Ishikawa (cell line): ENCODE results near the gene NLE1.

ENCODE experiments used
- CEBPB ChIP-seq: IDR thresholded peaks from 2 replicates; pipeline ENCODE4 v1.6.1; 2012
- CREB1 ChIP-seq: IDR thresholded peaks from 2 replicates; pipeline ENCODE4 v1.6.1; 2012; ENCODE audit warnings: low read depth
- EGR1 ChIP-seq: IDR thresholded peaks from 2 replicates; pipeline ENCODE4 v1.6.1; 2012
- EP300 ChIP-seq: IDR thresholded peaks from 2 replicates; pipeline ENCODE4 v1.6.1; 2012; ENCODE audit warnings: borderline replicate concordance
- FOXM1 ChIP-seq: IDR thresholded peaks from 2 replicates; pipeline ENCODE4 v1.6.1; 2012; ENCODE audit warnings: low read depth, borderline replicate concordance
- NFIC ChIP-seq: IDR thresholded peaks from 2 replicates; pipeline ENCODE4 v1.6.1; 2012
- RAD21 ChIP-seq: IDR thresholded peaks from 2 replicates; pipeline ENCODE4 v1.6.1; 2012; ENCODE audit warnings: low read depth
- TAF1 ChIP-seq: IDR thresholded peaks from 2 replicates; pipeline ENCODE4 v1.6.1; 2012; ENCODE audit warnings: low read depth, mild to moderate bottlenecking
- TCF12 ChIP-seq: IDR thresholded peaks from 2 replicates; pipeline ENCODE4 v1.6.1; 2012; ENCODE audit warnings: low read depth
- TEAD4 ChIP-seq: IDR thresholded peaks from 2 replicates; pipeline ENCODE4 v1.6.1; 2012
- YY1 ChIP-seq: IDR thresholded peaks from 2 replicates; pipeline ENCODE4 v1.6.1; 2012; ENCODE audit warnings: low read depth
- ZBTB7A ChIP-seq: IDR thresholded peaks from 2 replicates; pipeline ENCODE4 v1.6.1; 2012; ENCODE audit warnings: low read depth
- TF ChIP-seq, protein P1 (sequence below): IDR thresholded peaks from 2 replicates; pipeline ENCODE4 v1.6.1; 2012
- TF ChIP-seq, protein P2 (sequence below): IDR thresholded peaks from 2 replicates; pipeline ENCODE4 v1.6.1; 2012
- TF ChIP-seq, protein P3 (sequence below): IDR thresholded peaks from 2 replicates; pipeline ENCODE4 v1.6.1; 2012; ENCODE audit warnings: low read depth, mild to moderate bottlenecking

Gene NLE1

DNA sequence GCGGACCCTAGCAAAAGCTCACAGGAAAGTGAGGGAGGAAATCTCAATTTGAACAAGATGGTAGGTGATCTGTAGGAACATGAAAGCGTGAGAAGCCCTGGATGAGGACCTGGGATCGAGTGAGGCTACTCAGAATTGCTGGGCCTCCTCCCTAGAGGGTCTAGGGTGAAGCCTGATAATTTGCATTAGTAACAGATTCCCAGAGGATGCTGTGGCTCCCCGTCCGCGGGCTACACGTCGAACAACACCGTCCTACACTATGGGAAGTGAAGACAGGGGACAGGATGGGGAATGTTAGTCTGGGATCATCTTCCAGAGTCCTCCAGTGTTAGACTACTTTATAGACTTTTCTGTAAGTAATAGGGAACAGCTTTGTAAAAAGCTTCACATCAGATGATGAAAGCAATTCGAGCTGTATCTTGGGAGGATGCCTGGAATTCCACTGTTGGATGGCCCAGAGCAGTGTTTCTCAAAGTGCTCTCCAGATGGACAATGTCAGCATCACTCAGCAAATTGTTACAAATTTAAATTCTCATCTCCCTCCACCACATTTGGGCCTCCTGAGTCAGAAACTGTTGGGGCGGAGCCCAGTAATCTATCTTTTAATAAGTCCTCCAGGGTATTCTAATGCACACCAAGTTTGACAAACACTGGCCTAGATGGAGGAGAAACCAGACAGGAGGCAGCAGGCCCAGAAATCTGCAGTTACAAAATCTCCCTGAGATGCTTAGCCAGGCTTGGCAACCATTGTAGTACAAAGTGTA lies 14.2 kb downstream of the NLE1 start:
- TF ChIP-seq ZBTB7A (no peak), TCF12 (no peak), NFIC (no peak), CEBPB (no peak), TAF1 (no peak), EGR1 (no peak), FOXM1 (no peak), YY1 (no peak), EP300 (no peak), CREB1 (no peak), TEAD4 (no peak), RAD21 (no peak)
- TF ChIP-seq, protein P1, sequence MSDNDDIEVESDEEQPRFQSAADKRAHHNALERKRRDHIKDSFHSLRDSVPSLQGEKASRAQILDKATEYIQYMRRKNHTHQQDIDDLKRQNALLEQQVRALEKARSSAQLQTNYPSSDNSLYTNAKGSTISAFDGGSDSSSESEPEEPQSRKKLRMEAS = no peak
- TF ChIP-seq, protein P2, sequence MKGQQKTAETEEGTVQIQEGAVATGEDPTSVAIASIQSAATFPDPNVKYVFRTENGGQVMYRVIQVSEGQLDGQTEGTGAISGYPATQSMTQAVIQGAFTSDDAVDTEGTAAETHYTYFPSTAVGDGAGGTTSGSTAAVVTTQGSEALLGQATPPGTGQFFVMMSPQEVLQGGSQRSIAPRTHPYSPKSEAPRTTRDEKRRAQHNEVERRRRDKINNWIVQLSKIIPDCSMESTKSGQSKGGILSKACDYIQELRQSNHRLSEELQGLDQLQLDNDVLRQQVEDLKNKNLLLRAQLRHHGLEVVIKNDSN = no peak
- TF ChIP-seq, protein P3, sequence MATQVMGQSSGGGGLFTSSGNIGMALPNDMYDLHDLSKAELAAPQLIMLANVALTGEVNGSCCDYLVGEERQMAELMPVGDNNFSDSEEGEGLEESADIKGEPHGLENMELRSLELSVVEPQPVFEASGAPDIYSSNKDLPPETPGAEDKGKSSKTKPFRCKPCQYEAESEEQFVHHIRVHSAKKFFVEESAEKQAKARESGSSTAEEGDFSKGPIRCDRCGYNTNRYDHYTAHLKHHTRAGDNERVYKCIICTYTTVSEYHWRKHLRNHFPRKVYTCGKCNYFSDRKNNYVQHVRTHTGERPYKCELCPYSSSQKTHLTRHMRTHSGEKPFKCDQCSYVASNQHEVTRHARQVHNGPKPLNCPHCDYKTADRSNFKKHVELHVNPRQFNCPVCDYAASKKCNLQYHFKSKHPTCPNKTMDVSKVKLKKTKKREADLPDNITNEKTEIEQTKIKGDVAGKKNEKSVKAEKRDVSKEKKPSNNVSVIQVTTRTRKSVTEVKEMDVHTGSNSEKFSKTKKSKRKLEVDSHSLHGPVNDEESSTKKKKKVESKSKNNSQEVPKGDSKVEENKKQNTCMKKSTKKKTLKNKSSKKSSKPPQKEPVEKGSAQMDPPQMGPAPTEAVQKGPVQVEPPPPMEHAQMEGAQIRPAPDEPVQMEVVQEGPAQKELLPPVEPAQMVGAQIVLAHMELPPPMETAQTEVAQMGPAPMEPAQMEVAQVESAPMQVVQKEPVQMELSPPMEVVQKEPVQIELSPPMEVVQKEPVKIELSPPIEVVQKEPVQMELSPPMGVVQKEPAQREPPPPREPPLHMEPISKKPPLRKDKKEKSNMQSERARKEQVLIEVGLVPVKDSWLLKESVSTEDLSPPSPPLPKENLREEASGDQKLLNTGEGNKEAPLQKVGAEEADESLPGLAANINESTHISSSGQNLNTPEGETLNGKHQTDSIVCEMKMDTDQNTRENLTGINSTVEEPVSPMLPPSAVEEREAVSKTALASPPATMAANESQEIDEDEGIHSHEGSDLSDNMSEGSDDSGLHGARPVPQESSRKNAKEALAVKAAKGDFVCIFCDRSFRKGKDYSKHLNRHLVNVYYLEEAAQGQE = no peak

DNA sequence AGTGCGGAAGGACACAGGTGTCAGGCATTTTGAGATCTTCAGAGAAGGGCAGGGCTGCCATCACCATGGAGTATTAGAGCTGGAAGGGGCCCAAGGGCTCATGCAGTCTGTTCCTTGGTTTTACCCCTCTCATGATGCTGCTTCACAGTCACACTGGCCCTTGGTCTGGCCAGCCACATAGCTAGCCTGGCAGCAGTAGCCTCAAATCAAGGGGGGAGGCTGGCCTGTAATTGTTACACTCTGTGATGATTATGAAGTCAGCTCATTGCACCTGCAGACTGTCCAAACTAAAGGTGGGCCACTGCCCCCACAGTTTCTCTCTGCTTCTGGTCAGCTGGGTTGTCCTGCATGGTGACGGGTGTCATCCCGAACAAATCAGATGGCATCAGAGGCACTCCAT lies 20.8 kb downstream of the NLE1 start, which contains the start of gene FNDC8:
FNDC8 (plus strand) TSS at position 301 of the 400 bp plus-strand sequence; CDS start at position 380, 79 bp downstream.
- TF ChIP-seq NFIC = no peak
- no peak for TF ChIP-seq CEBPB
- TF ChIP-seq TAF1 = no peak
- TF ChIP-seq, protein P3 = no peak
- no peak for TF ChIP-seq FOXM1
- no peak for TF ChIP-seq CREB1
- no peak for TF ChIP-seq TCF12
- TF ChIP-seq, protein P2 = no peak
- TF ChIP-seq EGR1 = no peak
- TF ChIP-seq EP300 = no peak
- TF ChIP-seq, protein P1 = no peak
- no peak for TF ChIP-seq RAD21
- no peak for TF ChIP-seq YY1
- no peak for TF ChIP-seq TEAD4
- no peak for TF ChIP-seq ZBTB7A

DNA sequence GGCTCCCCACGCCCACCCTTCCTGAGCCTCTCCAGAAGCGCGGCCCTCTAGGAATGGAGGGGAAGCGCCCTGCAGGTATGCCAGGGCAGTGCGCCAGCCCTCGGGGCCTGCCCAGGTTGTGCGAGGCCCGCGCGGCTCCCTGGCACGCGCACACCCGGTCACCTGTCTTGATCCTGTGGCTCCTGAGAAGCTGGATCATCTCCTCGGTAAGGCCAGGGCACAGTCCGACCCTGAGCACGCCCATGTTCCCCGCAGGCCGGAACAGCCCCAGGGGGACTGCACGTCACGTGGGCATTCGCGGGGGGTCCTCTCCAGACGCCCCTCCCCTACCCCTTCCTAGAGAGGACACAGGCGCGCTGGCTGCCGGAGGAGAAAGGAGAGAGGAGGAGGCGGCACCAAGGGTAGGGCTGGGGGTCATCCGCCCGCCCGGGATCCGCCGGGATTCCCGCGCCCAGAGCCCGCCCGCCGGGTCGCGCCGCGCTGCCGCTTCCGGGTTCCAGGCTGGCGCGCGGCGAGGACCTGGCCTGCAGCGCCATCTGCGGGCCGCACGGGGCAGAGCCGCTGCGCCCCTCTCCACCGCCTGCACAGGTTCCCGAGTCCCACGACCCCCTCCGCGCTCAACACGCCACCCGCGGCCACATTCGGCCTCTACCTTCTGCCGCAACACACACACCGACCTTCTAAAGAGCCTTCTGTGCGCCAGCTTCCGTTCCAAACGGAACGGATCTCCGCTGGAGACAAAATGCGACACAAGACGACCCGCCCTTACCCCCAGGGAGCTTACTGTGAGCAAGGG lies 22.5 kb downstream of the NLE1 start, which contains the start of gene RAD51D:
RAD51D (minus strand) TSS at position 491 of the 796 bp plus-strand sequence; CDS start at position 244, 247 bp downstream.
- peak; percentile 27; the same call in 1 of the 2 replicates for TF ChIP-seq EP300
- TF ChIP-seq FOXM1 = no peak
- TF ChIP-seq TAF1 = peak; percentile 46; the same call in 1 of the 2 replicates
- peak; percentile 58 for TF ChIP-seq NFIC
- peak; percentile 92 for TF ChIP-seq ZBTB7A
- no peak; the same call in 1 of the 2 replicates for TF ChIP-seq EGR1
- TF ChIP-seq CEBPB = no peak
- TF ChIP-seq TCF12 = 0 out of 2 replicates have a peak, but pooled peaks have one; percentile 27
- TF ChIP-seq, protein P3 = no peak
- peak; percentile 49; the same call in 1 of the 2 replicates for TF ChIP-seq YY1
- TF ChIP-seq RAD21 = peak; percentile 81
- TF ChIP-seq CREB1 = no peak
- TF ChIP-seq, protein P1 = peak; percentile 84
- peak; percentile 5; the same call in 1 of the 2 replicates for TF ChIP-seq TEAD4
- TF ChIP-seq, protein P2 = peak; percentile 96
